Esophagus muscularis mucosa (tissue), 4 donors: ENCODE measurements around the gene SETD7. TPM values are rescaled to one million over a fixed set of nuclear protein-coding genes. Genes with fewer than 3 reads are reported as not detected.

ENCODE experiments used
- DNase-seq: peaks from one replicate; pipeline ENCODE4 v3.0.0-alpha.2; 2017; ENCODE audit errors: extremely low spot score
- H3K27ac ChIP-seq, 4 donors: fragments of 200-600 bp; sonication (generic); replicated peaks in 1 of 4; 1 replicate in 3 of 4; 2 replicates in 1 of 4; pipeline ENCODE4 v1.5.1; 2016 to 2019; ENCODE audit warnings: mild to moderate bottlenecking in 1 of 4
- H3K27me3 ChIP-seq, 4 donors: fragments of 200-600 bp; sonication (generic); one replicate each; pipeline versions ENCODE4 v1.5.1 to v1.6.0; 2016 to 2019
- H3K36me3 ChIP-seq, 4 donors: fragments of 200-600 bp; sonication (generic); one replicate each; pipeline ENCODE4 v1.5.1; 2016 to 2019
- H3K4me1 ChIP-seq, 4 donors: fragments of 200-600 bp; sonication (generic); one replicate each; pipeline ENCODE4 v1.5.1; 2016 to 2019
- H3K4me3 ChIP-seq, 4 donors: fragments of 200-600 bp; sonication (generic); 1 replicate in 2 of 4; 2 replicates in 2 of 4; pipeline ENCODE4 v1.5.1; 2016 to 2019; ENCODE audit warnings: mild to moderate bottlenecking in 4 of 4, moderate library complexity in 1 of 4
- H3K9me3 ChIP-seq, 4 donors: fragments of 200-600 bp; sonication (generic); 1 replicate in 3 of 4; 2 replicates in 1 of 4; pipeline ENCODE4 v1.5.1; 2016 to 2019
- EP300 ChIP-seq: sonication (generic); formaldehyde crosslinking; IDR thresholded peaks from one replicate; pipeline ENCODE4 v1.6.1; 2017; ENCODE audit warnings: antibody characterized with exemption
- POLR2A ChIP-seq: fragments of 450-650 bp; IDR thresholded peaks from one replicate; pipeline ENCODE4 v1.6.1; 2017; ENCODE audit warnings: antibody characterized with exemption, moderate library complexity, mild to moderate bottlenecking, low read depth
- POLR2AphosphoS5 ChIP-seq, 2 donors: sonication (generic); formaldehyde crosslinking; IDR thresholded peaks; one replicate each; pipeline ENCODE4 v1.6.1; 2017; ENCODE audit warnings: antibody characterized with exemption in 2 of 2
- WGBS: methylation state at CpG from one replicate; pipeline ENCODE4 v1.1.5; 2018; 5-methylcytosine and 5-hydroxymethylcytosine counted together
- intact Hi-C: fragments of 100-400 bp; cut with DNase I; formaldehyde crosslinking; loops from one replicate; pipeline ENCODE4 v1.15.1; 2023
- total RNA-seq, 4 donors: library from RNA; depleted of rRNA; stranded (reverse); fragments of >200 nt; gene quantifications; one replicate each; pipeline versions ENCODE4 v1.1.0 to v1.2.1, GENCODE V29; 2016
- TF ChIP-seq, protein P1 (sequence below), 3 experiments: fragments of 200-600 bp in 2 of 3; fragments of 450-650 bp in 1 of 3; sonication (generic) in 2 of 3; IDR thresholded peaks; one replicate each; pipeline ENCODE4 v1.5.1; 2017 to 2019; ENCODE audit warnings: antibody characterized with exemption in 3 of 3, mild to moderate bottlenecking in 2 of 3, moderate library complexity in 1 of 3

SETD7 gene
- total RNA-seq, 4 donors from 2014 or later, result 54.4 to 96.0 (median 63.9) TPM

GRCh38 chr4:139509727-139510410 lies 46.1 kb downstream of the SETD7 start:
- no peak overlapping the region for H3K27ac ChIP-seq
- intact Hi-C loops, result no loop called here
- no peak overlapping the region for H3K4me3 ChIP-seq
- no peaks in the 10 kb centered on the region for H3K9me3 ChIP-seq
- H3K27me3 ChIP-seq, result no peaks in the 10 kb centered on the region
- H3K36me3 ChIP-seq, result peaks cover 14 to 86% (median 64%) of the 10 kb centered on the region in 4 donors
- TF ChIP-seq, protein P1, sequence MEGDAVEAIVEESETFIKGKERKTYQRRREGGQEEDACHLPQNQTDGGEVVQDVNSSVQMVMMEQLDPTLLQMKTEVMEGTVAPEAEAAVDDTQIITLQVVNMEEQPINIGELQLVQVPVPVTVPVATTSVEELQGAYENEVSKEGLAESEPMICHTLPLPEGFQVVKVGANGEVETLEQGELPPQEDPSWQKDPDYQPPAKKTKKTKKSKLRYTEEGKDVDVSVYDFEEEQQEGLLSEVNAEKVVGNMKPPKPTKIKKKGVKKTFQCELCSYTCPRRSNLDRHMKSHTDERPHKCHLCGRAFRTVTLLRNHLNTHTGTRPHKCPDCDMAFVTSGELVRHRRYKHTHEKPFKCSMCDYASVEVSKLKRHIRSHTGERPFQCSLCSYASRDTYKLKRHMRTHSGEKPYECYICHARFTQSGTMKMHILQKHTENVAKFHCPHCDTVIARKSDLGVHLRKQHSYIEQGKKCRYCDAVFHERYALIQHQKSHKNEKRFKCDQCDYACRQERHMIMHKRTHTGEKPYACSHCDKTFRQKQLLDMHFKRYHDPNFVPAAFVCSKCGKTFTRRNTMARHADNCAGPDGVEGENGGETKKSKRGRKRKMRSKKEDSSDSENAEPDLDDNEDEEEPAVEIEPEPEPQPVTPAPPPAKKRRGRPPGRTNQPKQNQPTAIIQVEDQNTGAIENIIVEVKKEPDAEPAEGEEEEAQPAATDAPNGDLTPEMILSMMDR (IDR thresholded peaks at IDR 0.05), result peak in 1 of 3 experiments; percentile 34
- no peak for TF ChIP-seq EP300
- peaks cover 0 to under 1% (median 0%) of the 10 kb centered on the region in 4 donors for H3K4me1 ChIP-seq
- WGBS, result 89% methylated on average over 6 of the region's 6 CpGs
- peak; percentile 29 for DNase-seq

GRCh38 chr4:139508581-139509237 lies 47.3 kb downstream of the SETD7 start:
- Histone ChIP-seq H3K27me3 (no peaks in the 10 kb centered on the region), H3K9me3 (no peaks in the 10 kb centered on the region), H3K27ac (no peak overlapping the region), H3K4me1 (no peaks in the 10 kb centered on the region), H3K4me3 (no peak overlapping the region), H3K36me3 (peaks cover 14 to 76% (median 56%) of the 10 kb centered on the region in 4 donors)
- TF ChIP-seq POLR2A (no peak), EP300 (no peak), POLR2AphosphoS5 (IDR thresholded peaks at IDR 0.05) (no peak)
- TF ChIP-seq, protein P1 (IDR thresholded peaks at IDR 0.05), result no peak
- no peak for DNase-seq
- intact Hi-C loops, result no loop called here
- 74% methylated on average over 11 of the region's 11 CpGs for WGBS

GRCh38 chr4:139506774-139507173 lies 49.2 kb downstream of the SETD7 start:
- Histone ChIP-seq H3K36me3 (peaks cover 12 to 60% (median 42%) of the 10 kb centered on the region in 4 donors), H3K4me3 (no peak overlapping the region), H3K4me1 (no peaks in the 10 kb centered on the region), H3K27ac (no peak overlapping the region), H3K27me3 (no peaks in the 10 kb centered on the region), H3K9me3 (no peaks in the 10 kb centered on the region)
- WGBS, result 78% methylated on average over 4 of the region's 9 CpGs
- no peak for DNase-seq
- intact Hi-C loops, result no loop called here
- TF ChIP-seq POLR2A (no peak), EP300 (no peak), POLR2AphosphoS5 (IDR thresholded peaks at IDR 0.05) (no peak)
- TF ChIP-seq, protein P1 (IDR thresholded peaks at IDR 0.05), result no peak

DNA sequence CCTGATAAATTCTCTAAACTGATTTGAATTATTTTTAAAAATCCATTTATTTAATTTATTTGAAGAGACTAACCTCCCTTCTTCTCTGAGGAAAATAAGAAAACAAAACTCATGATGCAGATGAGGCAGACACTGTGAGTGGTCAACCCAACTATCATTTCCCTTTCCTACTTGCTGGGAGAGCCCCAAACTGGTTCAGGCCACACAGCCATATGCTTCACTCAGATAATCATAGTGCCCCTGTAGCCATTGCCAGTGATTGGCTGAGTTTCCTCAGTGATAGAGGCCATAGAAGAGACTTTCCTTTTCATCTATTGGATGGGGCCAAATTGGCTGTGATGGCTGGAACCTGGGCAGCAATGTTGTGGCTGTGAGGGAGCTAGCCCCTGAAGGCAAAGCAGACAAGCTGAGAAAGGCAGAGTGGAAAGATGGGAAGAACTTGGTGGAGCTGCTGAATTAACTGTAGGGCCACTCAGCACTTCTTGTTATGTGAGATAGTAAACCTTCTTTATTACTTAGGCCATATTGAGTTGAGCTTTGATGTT lies 52.3 kb downstream of the SETD7 start:
- intact Hi-C loops, result no loop called here
- Histone ChIP-seq H3K27ac (no peak overlapping the region), H3K4me1 (no peaks in the 10 kb centered on the region), H3K9me3 (no peaks in the 10 kb centered on the region), H3K27me3 (no peaks in the 10 kb centered on the region), H3K4me3 (no peak overlapping the region), H3K36me3 (peaks cover 3 to 29% (median 17%) of the 10 kb centered on the region in 4 donors)
- DNase-seq, result no peak
- TF ChIP-seq EP300, result no peak
- TF ChIP-seq, protein P1 (IDR thresholded peaks at IDR 0.05), result no peak
- no peak for TF ChIP-seq POLR2A
- TF ChIP-seq POLR2AphosphoS5 (IDR thresholded peaks at IDR 0.05), result no peak
